ENCODE measurements around the gene ZEB1. TPM values are rescaled to one million over a fixed set of nuclear protein-coding genes. Genes with fewer than 3 reads are reported as not detected.

The ZEB1 gene
- total RNA-seq, 1 experiment from 2014 or later, result 31.5 TPM

DNA sequence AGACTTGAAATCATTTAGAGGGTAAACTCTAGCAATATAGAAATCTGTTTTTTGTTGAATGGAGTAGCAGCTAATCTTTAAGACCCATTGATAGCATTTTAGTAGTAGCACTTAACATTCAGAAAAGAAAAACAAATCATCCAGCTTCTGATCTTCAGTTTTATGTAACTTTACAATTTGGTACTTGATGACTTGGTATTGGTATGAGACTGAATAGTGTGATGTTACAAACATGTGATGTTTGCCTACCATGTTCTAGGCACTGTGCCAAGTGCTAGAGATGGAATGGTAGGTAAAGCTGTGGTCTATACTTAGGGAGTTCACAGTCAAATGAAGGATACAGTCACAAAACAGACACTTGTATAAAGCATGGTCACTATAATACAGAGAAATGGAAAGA lies 21.3 kb downstream of the ZEB1 start:
- Histone ChIP-seq H3K27ac (ENCODE audit: low read length) (no peak overlapping the region), H3K27me3 (ENCODE audit: control insufficient read depth, insufficient read depth, low read length) (no peaks in the 10 kb centered on the region), H3K4me1 (ENCODE audit: control insufficient read depth, insufficient read depth, low read length) (no peaks in the 10 kb centered on the region; the same call in 1 of the 2 replicates), H3K36me3 (ENCODE audit: control insufficient read depth, insufficient read depth, low read length) (no peaks in the 10 kb centered on the region), H3K9me3 (ENCODE audit: control insufficient read depth, insufficient read depth, low read depth, low read length) (no peaks in the 10 kb centered on the region), H3K4me3 (ENCODE audit: low read depth in 2 of 2, low read length in 2 of 2) (no peak overlapping the region)
- CTCF ChIA-PET, result no interaction called here
- ATAC-seq (no peak), DNase-seq (ENCODE audit: low read depth, low spot score) (no peak)
- no peak for TF ChIP-seq POLR2AphosphoS5 (IDR thresholded peaks at IDR 0.05; ENCODE audit: low read depth, low read length)
- TF ChIP-seq CTCF (IDR thresholded peaks at IDR 0.05), result no peak
- no peak for TF ChIP-seq REST (IDR thresholded peaks at IDR 0.05; ENCODE audit: insufficient read depth in 1 of 2, low read depth in 2 of 2, low read length in 1 of 2)
- TF ChIP-seq SIN3A (IDR thresholded peaks at IDR 0.05; ENCODE audit: borderline replicate concordance, insufficient read depth, low read depth, low read length), result no peak
- TF ChIP-seq TCF7L2 (IDR thresholded peaks at IDR 0.05; ENCODE audit: low read depth, low read length), result no peak
- intact Hi-C loops (cut with micrococcal nuclease; ENCODE audit: unreplicated experiment) (no loop called here), in situ Hi-C loops (cut with HindIII; ENCODE audit: low pct_unique_long_range_greater_than_20kb, low sequenced_read_pairs) (no loop called here)
- no TSS peak for BruUV-seq (replicated peaks)
- POLR2A ChIA-PET, result no interaction called here

DNA sequence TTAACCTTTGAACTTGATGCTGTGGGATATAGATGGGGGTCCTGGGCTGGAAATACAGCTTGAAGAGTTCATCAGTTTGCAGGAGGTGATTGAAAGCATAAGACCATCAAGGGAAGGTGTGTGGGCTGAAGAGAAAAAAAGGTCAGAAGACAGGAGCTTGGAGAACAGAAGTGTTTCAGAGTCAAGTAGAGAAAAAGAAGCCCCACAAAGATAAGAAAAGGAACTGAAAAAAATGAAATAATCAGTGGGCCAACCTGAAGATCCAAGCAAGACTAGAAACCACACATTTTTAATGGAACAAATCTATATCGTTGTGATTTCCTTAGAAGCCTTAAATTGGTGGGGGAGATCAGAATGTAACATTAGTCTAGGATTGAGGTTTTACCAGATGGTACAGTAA lies 22.5 kb downstream of the ZEB1 start:
- H3K36me3 ChIP-seq (ENCODE audit: control insufficient read depth, insufficient read depth, low read length), result no peaks in the 10 kb centered on the region
- H3K9me3 ChIP-seq (ENCODE audit: control insufficient read depth, insufficient read depth, low read depth, low read length), result no peaks in the 10 kb centered on the region
- TF ChIP-seq CTCF (IDR thresholded peaks at IDR 0.05), result no peak
- TF ChIP-seq POLR2AphosphoS5 (IDR thresholded peaks at IDR 0.05; ENCODE audit: low read depth, low read length), result no peak
- no peak for TF ChIP-seq TCF7L2 (IDR thresholded peaks at IDR 0.05; ENCODE audit: low read depth, low read length)
- TF ChIP-seq SIN3A (IDR thresholded peaks at IDR 0.05; ENCODE audit: borderline replicate concordance, insufficient read depth, low read depth, low read length), result no peak
- no peak for TF ChIP-seq REST (IDR thresholded peaks at IDR 0.05; ENCODE audit: insufficient read depth in 1 of 2, low read depth in 2 of 2, low read length in 1 of 2)
- no peak overlapping the region for H3K4me3 ChIP-seq (ENCODE audit: low read depth in 2 of 2, low read length in 2 of 2)
- in situ Hi-C loops (cut with HindIII; ENCODE audit: low pct_unique_long_range_greater_than_20kb, low sequenced_read_pairs), result no loop called here
- no TSS peak for BruUV-seq (replicated peaks)
- CTCF ChIA-PET, result no interaction called here
- POLR2A ChIA-PET, result no interaction called here
- H3K27ac ChIP-seq (ENCODE audit: low read length), result no peak overlapping the region
- DNase-seq (ENCODE audit: low read depth, low spot score) (no peak), ATAC-seq (no peak)
- H3K27me3 ChIP-seq (ENCODE audit: control insufficient read depth, insufficient read depth, low read length), result no peaks in the 10 kb centered on the region
- intact Hi-C loops (cut with micrococcal nuclease; ENCODE audit: unreplicated experiment), result no loop called here
- no peaks in the 10 kb centered on the region; the same call in 1 of the 2 replicates for H3K4me1 ChIP-seq (ENCODE audit: control insufficient read depth, insufficient read depth, low read length)
